ENCODE data around the gene TTLL7. TPM values are rescaled to one million over a fixed set of nuclear protein-coding genes. Genes with fewer than 3 reads are reported as not detected.

The TTLL7 gene, protein sequence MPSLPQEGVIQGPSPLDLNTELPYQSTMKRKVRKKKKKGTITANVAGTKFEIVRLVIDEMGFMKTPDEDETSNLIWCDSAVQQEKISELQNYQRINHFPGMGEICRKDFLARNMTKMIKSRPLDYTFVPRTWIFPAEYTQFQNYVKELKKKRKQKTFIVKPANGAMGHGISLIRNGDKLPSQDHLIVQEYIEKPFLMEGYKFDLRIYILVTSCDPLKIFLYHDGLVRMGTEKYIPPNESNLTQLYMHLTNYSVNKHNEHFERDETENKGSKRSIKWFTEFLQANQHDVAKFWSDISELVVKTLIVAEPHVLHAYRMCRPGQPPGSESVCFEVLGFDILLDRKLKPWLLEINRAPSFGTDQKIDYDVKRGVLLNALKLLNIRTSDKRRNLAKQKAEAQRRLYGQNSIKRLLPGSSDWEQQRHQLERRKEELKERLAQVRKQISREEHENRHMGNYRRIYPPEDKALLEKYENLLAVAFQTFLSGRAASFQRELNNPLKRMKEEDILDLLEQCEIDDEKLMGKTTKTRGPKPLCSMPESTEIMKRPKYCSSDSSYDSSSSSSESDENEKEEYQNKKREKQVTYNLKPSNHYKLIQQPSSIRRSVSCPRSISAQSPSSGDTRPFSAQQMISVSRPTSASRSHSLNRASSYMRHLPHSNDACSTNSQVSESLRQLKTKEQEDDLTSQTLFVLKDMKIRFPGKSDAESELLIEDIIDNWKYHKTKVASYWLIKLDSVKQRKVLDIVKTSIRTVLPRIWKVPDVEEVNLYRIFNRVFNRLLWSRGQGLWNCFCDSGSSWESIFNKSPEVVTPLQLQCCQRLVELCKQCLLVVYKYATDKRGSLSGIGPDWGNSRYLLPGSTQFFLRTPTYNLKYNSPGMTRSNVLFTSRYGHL
- polyA plus RNA-seq (2013, experiment 1 of 2; ENCODE audit: insufficient read length) = 7.0 TPM
- 5.7 TPM for polyA plus RNA-seq (2013, experiment 2 of 2; ENCODE audit: insufficient read length)

GRCh38 chr1:83998498-83999315 lies at the start of gene TTLL7:
Gene TTLL7 (minus strand): TSS chr1:83999132. CDS start chr1:83952211, 46,921 bp downstream.
- DNase-seq = peak; percentile 27

- no peak for DNase-seq
Measured at GRCh38 chr1:84042461-84042860, 43.5 kb upstream of the TTLL7 start.

GRCh38 chr1:84037758-84038611 lies 39.1 kb upstream of the TTLL7 start:
- no peak for DNase-seq

GRCh38 chr1:84031802-84032327 lies 32.9 kb upstream of the TTLL7 start:
- DNase-seq = no peak

DNA sequence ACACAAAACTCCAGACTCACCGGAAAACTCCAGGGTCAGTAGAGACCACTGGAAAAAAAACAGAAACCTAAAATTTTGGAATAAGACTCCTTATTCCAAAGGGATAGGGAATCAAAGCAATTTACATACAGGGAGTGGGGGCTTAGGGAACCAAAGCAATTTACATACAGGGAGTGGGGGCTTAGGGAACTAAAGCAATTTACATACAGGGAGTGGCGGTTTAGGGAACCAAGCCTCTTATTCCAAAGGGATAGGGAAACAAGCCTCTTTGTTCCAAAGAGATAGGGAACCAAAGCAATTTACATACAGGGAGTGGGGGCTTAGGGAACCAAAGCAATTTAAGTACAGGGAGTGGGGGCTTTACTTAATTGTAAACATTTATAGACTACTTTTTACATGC lies 28.4 kb upstream of the TTLL7 start:
- DNase-seq = no peak

- no peak for DNase-seq
Measured at GRCh38 chr1:84025966-84026365, 27.0 kb upstream of the TTLL7 start.

GRCh38 chr1:84021822-84022221 lies 22.9 kb upstream of the TTLL7 start:
- DNase-seq = no peak

DNA sequence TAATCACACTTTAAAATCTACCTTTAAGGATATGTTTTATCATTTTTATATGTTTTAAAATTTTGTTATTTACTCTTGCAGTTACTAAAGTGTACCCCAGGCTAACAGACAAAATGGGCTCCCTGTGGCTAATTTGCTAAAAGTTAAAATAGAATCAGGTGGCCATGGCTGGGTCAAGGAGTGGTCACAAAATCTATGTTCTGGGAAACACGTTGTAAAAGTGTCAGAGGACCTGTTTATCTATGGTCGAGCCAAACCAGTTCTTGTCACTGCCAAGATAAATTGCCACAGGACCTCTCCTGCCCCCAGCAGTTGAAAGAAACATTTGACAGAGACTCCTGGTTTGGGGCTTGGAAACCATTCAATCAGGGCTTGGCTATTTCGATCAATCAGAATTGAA lies 21.2 kb upstream of the TTLL7 start:
- DNase-seq = no peak

DNA sequence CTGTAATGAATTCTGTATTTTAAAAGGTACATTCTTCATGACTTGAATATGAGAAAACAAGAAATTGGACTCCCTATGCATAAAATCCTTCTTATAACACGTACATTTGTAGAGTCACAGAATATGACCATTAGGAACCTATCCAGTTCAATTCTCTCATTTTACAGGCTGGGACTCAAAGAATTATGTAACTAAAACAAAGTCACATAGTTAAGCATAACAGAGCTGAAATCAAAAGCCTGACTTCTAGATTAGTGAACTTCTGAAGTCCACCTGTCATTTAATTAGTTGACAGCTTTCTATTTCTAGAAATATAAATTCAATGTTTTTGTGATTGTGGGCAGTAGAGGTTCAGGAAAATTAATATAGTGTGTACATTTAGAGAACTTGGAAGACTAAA lies 20.3 kb upstream of the TTLL7 start:
- DNase-seq = no peak

GRCh38 chr1:84013708-84014107 lies 14.8 kb upstream of the TTLL7 start:
- DNase-seq = no peak

DNA sequence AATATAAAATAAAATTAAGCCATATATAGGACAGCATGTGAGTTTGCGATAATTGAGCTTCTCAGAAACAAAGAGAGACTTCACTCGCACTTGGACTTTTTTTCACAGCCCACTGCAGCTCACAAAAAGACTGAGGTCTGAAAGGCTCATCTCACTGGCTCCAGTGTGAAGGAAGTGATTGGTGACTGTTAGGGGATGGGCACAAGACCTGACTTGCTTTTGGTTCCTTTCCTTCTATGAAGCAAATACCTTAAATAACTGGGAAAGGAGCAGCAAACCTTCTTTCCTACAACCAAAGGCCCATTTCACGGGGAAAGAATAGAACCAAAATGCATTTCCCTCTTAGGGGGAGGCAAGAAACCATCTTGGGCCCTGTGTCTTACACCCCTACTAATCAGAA lies 13.1 kb upstream of the TTLL7 start:
- DNase-seq = no peak

DNA sequence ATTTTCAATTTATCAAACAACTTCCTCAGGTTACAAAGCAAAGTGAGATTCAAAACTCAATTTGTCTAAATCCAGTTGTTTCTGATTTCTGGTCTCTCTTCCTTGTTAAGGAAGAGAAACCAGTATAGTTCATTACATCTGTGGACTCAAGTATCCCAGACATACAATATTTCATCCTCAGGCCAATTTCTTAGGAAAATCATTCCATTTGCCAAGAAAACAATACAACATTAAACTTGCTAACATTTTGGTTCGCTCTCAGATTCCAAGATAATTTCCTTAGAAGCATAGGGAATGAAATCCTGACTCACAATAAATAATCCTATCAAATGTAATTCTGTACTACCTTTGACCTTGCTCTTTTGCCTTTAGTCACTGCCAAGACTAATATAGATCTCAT lies 11.2 kb upstream of the TTLL7 start:
- DNase-seq = no peak

DNA sequence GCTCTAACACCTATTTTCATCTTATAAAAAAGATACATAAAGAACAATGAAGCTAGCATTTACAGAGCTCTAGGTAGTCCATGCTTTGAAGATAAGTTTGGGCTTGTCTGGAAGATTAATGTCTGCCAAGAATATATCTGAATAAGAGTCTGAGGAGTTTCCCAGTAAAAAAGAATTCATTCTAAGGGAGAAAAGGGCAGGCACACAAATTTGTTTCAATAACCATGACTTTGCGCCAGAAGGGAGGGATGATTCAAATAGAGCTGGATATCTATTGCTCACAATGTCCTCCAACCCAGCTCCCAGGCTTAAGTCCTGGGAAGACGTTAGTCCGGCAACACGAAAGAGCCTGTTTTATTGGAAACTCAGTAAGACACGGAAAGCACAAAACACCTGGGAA lies 9.7 kb upstream of the TTLL7 start:
- DNase-seq = no peak

GRCh38 chr1:84006591-84006990 lies 7.7 kb upstream of the TTLL7 start:
- DNase-seq = no peak

DNA sequence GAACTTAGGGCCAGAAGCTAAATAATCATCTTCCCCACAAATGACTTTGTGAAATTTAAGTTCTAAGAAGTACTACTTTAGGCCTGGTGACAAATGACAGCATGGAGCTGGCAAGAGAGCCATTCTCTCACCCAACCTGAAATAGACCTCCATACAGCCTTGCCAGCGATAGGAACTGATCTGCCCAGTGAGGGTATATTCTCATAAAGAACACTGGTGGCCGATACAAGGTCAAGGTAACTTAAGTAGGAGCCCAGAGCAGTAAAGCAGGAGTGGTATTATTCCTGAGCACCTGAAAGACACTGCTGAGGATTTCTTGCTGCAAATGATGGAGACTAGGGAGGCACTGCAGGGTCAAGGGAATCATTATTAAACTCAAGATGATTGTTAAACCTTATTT lies 2.6 kb upstream of the TTLL7 start:
- no peak for DNase-seq

DNA sequence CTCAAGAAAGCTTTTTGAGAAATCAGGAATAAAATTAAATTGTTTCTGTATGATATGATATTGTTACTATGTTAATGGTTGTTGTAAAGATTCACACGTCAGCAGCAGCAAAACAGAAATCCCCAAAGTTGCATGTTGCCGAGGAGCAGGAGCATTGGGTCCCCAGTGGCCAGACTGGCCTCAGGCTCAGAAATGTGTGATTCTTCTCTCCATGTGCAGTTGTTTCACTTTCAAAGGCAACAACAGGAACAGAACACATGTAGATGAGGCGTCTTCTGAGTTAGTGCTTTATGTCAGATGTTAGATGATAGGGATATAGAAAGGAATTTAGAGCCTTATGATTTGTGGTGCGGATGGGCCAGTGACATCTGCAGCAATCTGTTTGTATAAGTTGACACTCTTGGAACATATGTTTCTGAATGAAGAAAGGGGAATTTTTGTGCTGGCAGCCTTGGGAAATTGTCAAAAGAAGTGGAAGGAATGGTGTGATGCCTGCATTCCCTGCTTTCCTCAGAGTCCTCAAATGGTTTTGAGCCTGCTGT lies 2.1 kb upstream of the TTLL7 start:
- peak; percentile 14 for DNase-seq

GRCh38 chr1:84000196-84000885 lies 1.4 kb upstream of the TTLL7 start:
- DNase-seq = no peak

DNA sequence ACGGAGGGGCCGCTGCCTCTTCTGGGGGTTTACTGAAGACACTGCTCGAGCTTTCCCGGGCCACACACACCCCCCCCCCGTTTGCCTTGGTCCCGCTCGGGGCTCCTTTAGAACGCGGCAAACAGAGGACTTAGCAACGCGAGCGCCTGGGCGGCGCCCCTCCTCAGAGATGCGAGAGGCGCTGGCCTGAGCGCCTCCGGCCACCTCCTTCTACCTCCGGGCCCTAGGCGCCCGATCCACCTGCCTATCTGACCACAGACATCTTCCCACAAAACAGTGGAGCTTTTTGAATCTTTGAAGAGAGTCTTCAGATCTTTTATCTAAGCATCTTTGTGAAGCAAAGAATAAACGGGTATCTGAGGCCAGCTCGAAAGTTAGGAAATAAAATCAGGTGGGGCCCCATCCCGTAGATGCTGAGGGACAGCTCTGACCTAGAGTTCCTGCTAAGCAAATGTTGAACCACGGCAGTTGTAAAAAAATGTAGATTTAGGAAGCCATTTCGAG lies 436 bp upstream of the TTLL7 start:
- peak; percentile 78 for DNase-seq

DNA sequence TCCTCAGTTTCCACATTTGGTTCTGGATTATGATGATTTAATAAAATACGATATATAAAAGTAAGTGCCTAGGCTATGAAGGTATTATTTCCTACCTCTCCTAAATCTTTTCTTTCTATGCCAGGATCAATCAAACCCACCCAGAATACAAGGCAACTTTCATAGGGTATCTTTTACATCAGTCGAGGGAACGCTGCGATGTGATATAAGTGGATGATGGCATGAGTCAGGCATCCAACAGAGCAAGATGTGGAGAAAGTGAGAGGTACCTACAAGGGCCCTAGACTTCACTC lies 781 bp downstream of the TTLL7 start:
- DNase-seq = no peak

- no peak for DNase-seq
Measured at GRCh38 chr1:83997631-83998030, 1.3 kb downstream of the TTLL7 start.

GRCh38 chr1:83996621-83997020 lies 2.3 kb downstream of the TTLL7 start:
- peak; percentile 76 for DNase-seq

All from fibroblast of skin of abdomen (primary cell).